Inferior parietal cortex (tissue), 1 donor: ENCODE measurements around the gene ISM1.
"Not testable (repeated sequence)": the region's sequence is repeated elsewhere in the genome, so short reads cannot be mapped to it uniquely, and the experiment has no call there.

Experiments
- DNase-seq: peaks from one replicate; pipeline ENCODE4 v3.0.0-alpha.2; 2016; ENCODE audit errors: extremely low spot score

ISM1 gene

DNA sequence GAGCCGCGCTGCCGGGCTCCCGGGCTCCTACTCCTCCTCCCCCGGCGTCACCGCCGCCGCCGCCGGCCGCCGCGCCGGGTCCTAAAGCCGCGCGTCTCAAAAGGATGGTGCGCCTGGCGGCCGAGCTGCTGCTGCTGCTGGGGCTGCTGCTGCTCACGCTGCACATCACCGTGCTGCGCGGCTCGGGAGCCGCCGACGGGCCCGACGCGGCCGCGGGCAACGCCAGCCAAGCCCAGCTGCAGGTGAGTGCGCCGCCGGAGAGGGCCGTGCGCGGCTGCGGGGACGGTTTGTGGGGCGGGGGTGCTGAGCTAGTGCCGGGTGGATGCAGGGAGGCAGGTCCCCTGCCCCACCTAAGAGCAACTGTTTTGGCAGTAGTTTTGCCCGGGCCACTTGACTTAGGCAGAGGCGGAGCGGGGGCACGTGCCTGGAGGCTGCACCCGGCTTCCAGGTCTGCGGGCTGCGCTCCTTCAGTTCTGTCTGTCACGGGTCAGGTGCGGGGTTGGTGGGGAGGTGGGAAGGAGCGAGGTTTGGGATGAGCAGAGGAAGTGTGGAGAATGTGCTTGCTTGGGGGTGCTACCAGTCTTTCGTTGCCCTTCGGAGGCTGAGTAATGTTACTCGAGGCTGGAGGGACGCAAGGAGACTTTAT, 722 bp downstream of the ISM1 start:
- DNase-seq: no peak

DNA sequence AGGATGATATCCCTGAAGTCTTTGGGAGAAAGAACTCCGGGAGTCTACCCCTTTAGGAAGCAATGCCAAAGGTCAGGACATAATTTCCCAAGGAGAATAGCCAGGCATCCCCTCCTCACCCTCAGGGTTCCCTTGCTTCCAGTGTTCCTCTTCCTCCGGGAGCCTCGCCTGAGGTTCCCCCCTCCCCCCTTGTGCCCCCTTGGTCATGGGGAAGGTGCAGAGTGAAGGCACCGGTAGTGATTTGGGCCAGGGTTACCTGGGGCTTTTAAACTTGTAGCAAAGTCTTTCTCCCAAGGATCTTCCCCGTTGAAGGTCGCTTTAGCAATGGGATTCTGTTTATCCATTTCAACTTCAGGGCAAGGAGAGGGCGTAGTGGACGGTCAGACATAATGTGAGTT, 1.2 kb downstream of the ISM1 start:
- no peak for DNase-seq

DNA sequence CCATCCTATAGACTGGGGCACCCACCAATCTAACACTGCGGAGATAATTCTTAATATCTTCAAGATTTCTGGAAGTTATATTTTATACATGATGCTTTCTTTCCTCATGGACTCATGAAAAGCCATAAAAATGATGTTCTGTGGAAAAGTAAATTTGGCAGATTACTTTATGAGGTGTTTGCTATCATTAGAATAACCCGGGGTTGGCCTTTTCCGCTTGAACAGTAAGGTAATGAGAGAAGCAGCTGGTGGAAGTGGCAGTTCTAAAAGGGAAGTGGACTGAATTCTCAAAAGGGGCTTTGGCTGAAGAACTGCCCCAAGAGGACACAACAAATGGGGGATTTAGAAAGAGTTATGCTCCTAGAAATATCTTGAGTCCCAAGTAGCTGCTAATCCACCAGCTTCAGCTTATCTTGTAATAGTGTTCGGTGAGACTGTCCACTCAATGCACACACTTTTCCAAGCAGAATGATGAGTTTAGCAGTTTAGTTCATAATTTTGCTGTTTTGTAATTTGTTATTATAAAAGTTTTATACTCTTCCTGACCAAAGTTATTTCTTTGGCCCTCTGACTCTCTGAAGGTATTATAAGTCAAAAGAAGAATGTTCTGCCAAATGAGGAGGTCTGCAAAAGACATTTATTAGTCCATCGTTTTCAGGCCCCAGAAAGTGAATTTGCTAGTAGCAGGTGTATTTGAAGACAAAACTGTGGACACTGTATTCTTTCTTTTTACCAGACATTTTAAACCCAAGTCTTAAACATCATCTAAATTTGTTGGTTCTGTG, 2.9 kb downstream of the ISM1 start:
- DNase-seq: no peak

DNA sequence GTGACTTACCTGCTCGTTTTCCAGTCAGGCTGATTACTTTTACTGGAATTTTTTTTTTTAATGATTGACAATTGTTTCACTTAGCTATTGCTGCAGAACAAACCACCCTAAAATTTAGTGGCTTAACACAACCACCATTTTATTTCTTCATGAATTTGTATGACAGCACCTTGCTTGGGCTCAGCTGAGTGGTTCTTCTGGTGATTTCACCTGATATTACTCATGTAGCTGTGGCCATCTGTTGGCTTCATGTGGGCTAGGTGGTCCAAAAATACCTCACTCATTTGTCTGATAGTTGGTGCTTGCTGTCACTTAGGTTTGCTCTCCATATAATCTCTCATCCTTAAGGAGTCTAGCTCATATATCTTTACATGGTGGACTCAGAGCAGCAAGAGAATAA, 5.3 kb downstream of the ISM1 start:
- no peak for DNase-seq

DNA sequence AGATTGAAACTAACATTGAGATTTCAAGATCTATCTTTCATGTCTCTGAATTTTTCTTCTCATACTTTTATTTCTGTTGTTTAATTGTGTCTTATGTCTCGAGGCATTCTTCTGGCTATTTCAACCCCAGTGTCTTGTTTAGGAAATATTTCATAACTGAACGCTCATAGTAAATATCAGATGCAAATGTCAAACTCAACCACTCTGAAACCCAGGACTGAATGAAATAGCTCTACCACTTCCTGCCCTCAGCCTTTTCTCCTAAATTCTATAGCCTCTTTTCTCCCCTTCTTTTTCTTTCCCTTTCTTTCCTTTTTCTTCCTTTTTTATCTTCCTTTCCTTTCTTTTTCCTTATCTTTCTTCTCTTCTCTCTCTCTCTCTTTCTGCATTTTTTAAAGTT, 7.7 kb downstream of the ISM1 start:
- DNase-seq: no peak

DNA sequence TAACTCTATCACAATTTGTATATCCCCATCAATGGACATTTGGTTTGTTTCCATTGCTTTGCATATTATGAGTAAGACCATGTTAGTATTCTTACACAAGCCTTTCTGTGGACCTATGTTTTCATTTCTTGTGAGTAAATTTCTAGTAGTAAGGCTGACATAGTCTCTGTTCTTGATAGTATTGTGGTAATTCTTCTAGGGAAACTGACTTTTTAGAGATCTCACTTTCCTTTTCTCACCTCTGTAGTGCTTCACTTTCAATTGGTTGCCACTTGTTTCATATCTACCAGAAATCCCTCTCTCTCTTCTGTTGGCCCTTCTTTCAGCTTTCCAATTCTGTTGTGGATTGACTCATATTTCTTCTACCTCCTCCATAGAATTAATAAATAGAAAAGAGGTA, 8.5 kb downstream of the ISM1 start:
- no peak for DNase-seq

DNA sequence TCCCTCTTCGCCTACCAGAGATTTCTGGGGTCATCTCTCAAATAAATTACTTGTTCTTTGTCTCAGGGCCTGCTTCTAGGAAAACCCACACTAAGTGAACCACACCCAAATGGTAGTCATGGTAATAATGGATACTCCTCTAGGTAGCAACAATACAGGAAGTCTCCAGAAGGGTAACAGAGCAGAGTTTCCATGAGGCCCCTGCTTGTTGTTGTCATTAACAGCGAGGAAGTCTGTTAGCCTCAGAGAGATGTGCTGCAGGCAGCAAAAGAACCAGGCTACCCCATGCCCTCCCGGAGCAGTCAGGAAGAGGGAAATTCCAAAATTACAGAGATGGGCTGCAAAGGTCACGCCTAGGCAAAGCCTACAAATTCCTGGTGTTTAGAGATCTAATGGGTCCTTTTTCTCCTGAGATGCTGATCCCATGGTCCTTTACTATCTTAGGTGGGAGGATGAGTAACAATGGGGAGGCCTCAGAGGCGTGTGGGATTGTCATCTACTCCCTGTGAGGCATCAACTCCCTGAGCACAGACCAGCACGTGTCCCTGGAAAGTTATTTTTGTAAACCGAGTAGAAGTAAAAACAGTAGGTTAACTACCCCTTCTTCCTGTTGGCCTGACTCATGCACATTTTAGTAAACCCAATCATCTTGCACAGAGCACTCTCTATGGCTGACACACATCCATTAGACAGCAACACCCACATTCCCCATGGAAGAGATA, 10.1 kb downstream of the ISM1 start:
- DNase-seq: no peak

DNA sequence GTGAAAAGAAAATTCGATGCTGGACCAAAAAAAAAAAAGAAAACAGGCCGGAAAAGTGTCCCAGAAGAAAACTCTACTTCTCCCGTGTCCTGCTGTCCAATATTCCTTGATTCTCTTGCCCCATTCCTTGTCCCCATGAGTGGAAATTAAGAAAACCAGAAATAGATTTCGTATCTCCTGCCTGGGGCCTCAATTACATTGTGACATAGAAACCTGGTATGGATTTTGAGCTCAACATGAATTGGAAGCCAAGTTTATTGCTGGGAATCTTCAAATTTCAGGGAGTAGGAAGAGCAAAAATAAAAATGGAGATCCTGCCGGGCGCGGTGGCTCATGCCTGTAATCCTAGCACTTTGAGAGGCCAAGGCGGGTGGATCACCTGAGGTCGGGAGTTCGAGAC, 11.9 kb downstream of the ISM1 start:
- no peak for DNase-seq

DNA sequence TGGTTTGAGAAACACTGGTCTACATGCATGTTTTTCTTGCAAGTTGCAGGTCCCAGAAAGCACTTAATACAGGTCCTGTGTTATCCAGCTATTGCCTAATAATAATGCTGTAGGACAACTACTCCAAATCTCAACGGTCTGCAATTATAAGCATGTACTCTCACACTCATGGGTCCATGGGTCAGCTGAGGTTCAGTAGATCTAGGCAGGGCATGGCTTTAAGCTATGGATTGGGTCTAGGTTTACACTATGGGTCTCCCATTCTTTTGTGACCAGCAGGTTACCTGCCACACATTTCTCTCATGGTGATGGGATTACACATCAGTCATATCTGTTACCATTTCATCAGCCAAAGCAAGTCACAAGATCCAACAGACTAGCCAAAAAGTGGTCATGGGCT, 13.9 kb downstream of the ISM1 start:
- no peak for DNase-seq

DNA sequence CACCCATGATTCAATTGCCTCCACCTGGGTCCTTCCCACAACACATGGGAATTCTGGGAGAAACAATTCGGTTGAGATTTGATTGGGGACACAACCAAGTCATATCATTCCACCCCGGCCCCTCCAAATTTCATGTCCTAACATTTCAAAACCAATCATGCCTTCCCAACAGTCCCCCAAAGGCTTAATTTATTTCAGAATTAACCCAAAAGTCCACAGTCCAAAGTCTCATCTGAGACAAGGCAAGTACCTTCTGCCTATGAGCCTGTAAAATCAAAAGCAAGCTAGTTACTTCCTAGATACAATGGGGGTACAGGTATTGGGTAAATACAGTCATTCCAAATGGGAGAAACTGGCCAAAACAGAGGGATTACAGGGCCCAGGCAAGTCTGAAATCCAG, 15.3 kb downstream of the ISM1 start:
- DNase-seq: not testable (repeated sequence)

DNA sequence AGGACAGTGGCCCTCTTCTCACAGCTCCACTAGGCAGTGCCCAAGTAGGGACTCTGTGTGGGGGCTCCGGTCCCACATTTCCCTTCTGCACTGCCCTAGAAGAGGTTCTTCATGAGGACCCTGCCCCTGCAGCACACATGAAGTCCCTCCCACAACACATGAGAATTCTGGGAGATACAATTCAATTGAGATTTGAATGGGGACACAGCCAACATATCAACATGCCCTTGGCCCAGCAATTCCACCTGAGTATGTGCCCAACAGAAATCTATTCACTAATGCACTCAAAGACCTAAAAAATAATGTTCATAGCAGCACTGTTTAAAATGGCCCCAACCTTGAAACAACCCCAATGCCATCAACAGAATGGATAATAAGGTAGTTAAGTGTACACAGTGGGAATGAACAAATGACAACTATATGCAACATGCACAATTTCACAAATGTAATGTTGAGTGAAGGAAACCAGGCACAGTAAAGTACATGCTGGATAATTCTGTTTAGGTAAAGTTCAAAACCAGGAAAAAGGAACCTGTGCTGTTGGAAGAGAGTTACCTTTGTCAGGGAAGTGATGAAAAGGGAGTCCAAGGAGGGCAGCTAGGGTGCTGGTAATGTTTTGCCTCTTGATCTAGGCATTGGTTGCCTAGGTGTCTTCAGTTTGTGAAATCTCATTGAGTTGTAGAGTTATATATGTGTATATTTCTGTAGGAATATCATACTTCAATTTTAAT, 16.1 kb downstream of the ISM1 start:
- DNase-seq: no peak

DNA sequence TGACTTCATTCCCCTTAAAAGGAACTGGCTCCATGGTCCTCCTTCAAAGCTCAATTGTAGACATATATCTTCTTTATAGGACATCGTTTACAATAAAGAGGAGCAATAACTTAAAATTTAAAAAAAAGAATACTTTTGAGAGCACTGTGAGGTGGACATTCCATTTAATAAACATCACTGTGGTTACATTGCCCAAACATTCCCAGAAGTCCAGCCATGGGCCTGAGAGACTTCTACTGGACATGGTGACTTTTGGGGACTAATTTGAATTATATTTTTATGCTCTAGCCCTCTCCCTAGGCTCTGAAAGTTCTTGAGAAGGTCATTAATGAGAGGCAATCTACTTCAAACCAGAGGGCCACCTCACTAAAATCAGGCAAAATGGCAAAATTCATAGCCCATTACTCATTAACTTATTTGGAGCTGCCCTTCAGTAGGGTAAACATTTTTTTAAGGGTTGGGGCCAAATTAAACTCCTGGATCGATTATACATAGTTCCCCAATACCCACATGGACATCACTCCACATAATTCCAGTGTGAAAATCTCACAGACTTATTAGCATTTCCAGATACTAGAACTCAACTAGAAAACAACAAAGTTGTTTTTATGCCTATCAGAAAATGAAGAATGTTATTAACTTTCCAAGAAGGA, 17.1 kb downstream of the ISM1 start:
- DNase-seq: no peak

DNA sequence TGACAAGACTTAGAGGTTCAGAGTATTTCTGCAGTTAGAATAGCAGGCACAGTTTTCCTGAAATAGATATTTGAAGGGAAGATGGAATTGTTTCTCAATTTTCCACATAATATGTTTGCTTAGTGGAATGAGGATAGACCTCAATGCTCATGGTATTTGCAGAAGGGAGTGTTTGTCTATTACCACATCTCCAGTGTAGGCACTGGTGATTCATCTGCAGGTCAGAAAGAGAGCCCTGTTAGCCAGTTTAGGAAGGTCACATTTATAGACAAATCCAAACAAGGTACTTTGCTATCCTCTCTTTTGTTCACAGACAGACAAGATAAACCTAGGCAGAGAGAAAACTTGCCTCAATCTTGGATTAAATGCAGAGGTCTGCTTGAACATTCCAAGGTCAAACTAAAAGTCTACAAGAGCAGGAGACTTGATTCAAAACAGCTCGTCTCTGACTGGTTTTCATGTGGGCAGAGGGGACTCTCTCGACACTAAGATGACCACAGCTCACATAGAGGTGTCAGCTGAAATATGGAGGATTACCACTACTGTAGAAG, 22.8 kb downstream of the ISM1 start:
- no peak for DNase-seq

DNA sequence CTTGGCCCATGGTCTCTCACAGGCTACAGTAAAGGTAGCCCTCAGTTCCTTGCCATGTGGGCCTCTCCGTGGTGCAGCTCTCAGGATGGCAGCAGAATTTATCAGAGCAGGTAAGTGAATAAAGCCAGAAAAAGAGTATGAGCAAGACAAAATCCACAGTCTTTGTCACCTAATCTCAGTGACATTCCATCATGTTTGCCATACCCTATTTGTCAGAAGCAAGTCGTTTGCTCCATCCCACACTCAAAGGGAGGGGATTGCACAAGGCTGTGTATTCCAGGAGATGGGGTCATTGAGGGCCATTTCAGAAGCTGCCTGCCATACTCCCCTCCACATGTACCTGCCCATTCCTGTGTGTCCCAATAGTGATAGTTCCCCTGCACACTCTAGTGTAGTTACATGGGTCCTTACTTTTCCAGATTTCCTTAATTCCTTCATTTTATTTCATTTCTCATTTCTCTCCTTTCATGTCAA, 24.2 kb downstream of the ISM1 start:
- DNase-seq: no peak

DNA sequence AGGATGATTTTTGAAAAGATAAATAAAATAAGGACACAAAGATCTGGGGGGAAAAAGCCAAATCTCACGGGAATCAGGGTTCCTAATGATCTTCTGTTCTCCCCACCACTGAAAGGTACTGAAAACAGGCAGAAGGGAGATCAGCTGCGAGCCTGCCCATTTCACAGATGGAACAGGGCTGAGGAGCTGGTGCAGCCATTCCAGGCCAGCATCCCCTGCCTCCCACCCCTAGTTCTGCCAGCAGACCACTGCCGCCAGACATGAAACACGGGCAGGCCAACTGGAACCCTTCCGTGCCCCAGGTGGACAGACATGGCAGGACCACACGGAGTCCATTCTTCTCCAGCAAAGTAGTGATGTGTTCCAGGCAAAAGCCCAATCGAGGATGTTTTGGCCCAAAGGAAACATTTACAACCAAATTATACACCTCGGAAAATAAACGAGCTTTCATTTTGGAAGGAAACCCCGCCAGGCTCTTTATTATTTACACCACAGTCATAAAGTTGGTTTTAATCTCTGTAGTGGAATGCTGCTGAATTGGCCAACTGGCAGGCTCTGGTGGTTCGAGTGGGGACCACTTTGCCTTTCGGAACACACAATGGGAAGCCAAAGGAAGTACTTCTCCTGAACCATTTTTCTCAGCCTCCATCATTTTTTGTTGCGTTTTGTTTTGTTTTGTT, 28.2 kb downstream of the ISM1 start:
- DNase-seq: no peak

DNA sequence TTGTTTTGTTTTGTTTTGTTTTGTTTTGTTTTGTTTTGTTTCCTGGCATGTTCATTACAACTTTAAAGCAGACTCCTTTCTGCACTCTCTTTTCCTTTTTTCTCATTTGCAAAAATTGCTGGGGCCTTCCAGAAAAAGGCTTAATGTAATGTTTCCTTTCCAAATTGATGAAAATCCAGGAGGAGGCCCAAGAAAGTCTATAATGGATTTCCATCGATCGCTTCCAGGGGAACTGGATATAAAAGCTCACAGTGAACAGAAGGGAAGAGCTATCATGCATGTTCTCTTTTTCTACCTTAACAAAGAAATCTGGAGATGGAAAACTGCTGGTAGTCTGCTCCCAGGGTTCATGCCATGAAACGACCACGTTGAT, 28.7 kb downstream of the ISM1 start:
- no peak for DNase-seq

DNA sequence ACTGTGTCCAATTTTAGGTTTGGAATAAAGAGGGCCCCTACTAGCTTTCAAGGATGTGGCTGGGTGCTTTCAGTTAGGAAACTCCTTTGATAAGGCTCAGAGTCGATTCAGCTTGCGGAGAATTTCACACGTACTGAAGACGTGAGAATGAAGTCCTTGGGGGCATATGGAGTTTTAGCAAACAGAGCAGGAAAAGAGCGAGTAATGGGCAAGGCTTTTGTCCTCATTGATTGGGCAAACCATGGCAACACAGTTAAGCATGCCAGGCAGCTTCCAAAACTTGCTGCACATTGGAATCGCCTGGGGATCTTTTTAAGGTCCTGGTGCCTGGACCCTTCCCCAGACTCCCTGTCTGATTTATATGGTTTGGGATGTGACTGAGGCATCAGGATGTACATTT, 29.2 kb downstream of the ISM1 start:
- DNase-seq: no peak

DNA sequence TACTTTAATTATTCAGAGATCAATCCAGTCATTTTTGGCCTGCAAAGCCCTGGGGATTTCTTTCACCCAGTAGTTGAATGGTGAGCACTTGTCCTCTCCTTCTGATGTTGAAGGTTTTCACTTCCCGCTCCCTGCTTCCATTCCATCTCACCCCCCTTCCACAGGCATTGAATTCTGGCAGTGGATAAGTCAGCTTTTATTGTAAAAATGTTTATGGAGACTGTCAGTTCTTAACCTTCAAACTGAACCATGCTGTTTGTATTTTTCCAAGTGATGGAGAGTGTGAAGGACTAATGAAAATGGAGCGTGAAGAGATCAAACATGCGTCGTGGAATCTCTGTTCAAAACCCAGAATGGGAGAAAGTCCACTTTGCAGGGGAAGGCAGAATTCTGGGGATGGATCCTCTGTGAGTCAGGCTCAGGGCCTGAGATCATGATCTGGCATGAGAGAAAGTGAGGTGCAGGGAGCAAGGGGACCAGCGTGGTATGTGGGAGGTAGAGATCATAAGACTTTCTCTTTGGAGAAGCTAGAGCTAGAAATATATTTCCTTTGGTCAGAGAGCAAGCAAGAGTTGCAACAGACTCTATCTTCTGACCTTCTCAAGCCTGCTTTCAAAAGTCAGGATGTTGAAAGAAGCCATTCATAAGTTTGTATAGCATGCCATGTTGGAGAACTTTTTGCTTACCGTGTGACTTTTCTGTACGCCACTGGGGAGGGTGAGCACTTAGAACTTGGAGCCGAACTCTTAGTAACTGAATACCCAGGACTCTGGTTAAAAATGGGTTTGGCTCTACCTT, 30.2 kb downstream of the ISM1 start:
- DNase-seq: no peak

DNA sequence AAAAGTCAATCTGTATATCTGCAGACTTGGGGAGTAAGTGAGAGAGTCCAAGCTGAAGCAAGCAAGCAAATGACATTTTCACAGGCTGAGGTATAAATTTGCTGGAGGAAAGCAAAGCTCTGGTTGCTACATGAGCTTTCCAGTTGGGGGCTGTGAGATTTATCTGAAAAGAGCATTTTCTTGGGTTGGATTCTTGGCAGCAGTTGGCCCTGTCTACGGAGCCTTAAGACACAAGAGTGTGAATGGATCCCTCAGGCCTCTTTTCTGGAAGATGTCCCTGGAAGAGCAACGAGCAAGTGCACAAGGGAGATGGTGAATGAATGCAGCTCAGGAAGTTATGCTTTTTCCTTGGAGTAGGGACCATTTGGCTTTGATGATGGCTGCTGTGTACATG, 30.8 kb downstream of the ISM1 start:
- DNase-seq: no peak

DNA sequence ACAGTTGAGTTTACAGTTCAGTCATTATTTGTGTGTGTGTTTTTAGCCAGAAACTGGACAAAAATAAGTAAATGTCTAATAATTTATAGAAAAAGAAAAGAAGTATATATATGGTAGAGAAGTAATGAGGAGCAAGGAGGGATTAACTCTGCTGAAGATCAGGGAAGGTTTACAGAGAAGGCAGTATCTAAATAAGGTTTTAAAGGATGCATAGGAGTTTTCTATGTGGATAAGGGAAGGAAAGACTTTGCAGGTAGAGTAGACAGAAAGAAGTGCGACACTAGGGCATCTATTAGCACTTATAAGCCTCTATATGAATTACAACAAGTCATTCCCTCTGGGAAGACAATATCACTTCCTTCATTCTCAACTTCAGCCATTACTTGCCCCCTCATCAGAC, 34.3 kb downstream of the ISM1 start:
- DNase-seq: no peak
